Effector memory CD4-positive, alpha-beta T cell (primary cell): Measurements from ENCODE around the gene OXLD1.

Experiments
- DNase-seq, 3 donors: peaks; one replicate each; pipeline ENCODE4 v3.0.0-alpha.2; 2020
- H3K27ac ChIP-seq: 2 replicates; pipeline ENCODE4 v1.7.0; 2013; ENCODE audit warnings: mild to moderate bottlenecking, low read length, moderate library complexity; ENCODE audit not compliant: insufficient read depth, poor library complexity, severe bottlenecking
- H3K27me3 ChIP-seq: replicated peaks from 2 replicates; pipeline ENCODE4 v1.7.0; 2013; ENCODE audit warnings: mild to moderate bottlenecking, low read length; ENCODE audit not compliant: insufficient read depth, control insufficient read depth, poor library complexity, severe bottlenecking
- H3K36me3 ChIP-seq: 2 replicates; pipeline ENCODE4 v1.7.0; 2013; ENCODE audit warnings: mild to moderate bottlenecking, low read length, moderate library complexity; ENCODE audit not compliant: control insufficient read depth, insufficient read depth
- H3K4me1 ChIP-seq: 2 replicates; pipeline ENCODE4 v1.7.0; 2013; ENCODE audit warnings: low read length, mild to moderate bottlenecking; ENCODE audit not compliant: control insufficient read depth, insufficient read depth, poor library complexity, severe bottlenecking
- H3K4me3 ChIP-seq: 2 replicates; pipeline ENCODE4 v1.7.0; 2013; ENCODE audit warnings: low read length, low read depth, mild to moderate bottlenecking; ENCODE audit not compliant: insufficient read depth, poor library complexity, severe bottlenecking
- H3K9me3 ChIP-seq: 2 replicates; pipeline ENCODE4 v1.7.0; 2013; ENCODE audit warnings: mild to moderate bottlenecking, low read length, moderate library complexity; ENCODE audit not compliant: control insufficient read depth

OXLD1 gene

DNA sequence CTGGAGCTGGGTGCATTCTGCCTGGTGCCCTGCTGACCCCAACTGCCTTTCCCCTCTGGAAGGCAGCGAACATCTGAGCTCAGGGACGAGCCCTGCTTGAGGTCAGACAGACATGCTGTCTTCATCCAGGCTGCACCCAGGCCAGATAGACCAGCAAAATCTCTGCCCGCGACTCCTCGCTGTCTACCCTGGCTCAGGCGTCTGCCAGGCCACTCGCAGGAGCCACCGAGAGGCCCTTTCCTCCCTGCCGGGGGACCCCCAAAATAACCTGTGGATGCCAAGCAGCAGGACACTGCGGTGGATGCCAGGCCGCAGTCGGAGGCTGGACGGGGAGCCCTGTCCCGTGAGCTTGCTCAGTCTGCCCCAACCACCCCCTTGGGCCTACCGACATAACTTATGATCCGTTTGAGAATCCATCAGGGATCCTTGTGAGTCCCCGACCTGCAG, 42.4 kb upstream of the OXLD1 start:
- Histone ChIP-seq H3K27ac (no peak overlapping the region), H3K36me3 (peaks cover 23% of the 10 kb centered on the region), H3K4me3 (no peak overlapping the region), H3K9me3 (no peaks in the 10 kb centered on the region), H3K4me1 (peaks cover 24% of the 10 kb centered on the region), H3K27me3 (no peaks in the 10 kb centered on the region)
- DNase-seq = no peak

GRCh38 chr17:81707725-81708646, 41.6 kb upstream of the OXLD1 start:
- peaks cover 23% of the 10 kb centered on the region for H3K4me1 ChIP-seq
- no peak overlapping the region for H3K27ac ChIP-seq
- no peaks in the 10 kb centered on the region for H3K27me3 ChIP-seq
- H3K4me3 ChIP-seq = no peak overlapping the region
- no peak for DNase-seq
- H3K9me3 ChIP-seq = no peaks in the 10 kb centered on the region
- peaks cover 23% of the 10 kb centered on the region for H3K36me3 ChIP-seq

DNA sequence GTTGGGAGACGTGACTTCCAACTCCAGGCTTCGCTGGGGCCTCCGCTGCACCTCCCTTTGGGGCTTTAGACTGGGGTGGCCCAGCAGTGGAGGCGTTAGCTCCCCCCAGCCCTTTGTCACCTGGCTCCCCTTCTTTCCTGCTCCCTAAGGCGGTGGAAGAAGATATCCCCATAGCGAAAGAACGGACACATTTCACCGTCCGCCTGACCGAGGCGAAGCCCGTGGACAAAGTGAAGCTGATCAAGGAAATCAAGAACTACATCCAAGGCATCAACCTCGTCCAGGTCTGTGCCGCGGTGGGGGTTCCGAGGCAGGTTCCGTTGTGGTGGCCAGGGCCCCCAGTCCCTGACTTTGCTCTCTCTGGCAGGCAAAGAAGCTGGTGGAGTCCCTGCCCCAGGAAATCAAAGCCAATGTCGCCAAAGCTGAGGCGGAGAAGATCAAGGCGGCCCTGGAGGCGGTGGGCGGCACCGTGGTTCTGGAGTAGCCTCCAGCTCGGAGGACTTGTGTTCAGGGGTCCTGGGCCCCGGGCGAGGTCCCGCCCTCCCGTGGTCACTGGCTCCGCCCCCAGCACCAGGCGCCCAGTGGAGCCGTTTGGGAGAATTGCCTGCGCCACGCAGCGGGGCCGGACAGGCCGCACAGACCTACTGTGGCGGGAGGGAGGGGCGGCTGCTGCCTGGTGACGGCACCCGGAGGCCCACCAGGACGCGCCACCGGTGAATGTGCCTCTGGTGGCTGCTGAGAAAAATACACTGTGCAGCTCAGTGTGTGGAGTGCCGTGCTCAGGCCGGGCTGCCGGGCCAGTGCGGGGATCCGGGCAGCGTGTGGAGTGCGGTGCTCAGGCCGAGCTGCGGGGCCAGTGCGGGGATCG, 40.6 kb upstream of the OXLD1 start:
- Histone ChIP-seq H3K4me3 (no peak overlapping the region), H3K4me1 (peaks cover 27% of the 10 kb centered on the region)
- DNase-seq = no peak

GRCh38 chr17:81706232-81706611, 39.8 kb upstream of the OXLD1 start:
- DNase-seq = no peak
- H3K9me3 ChIP-seq = no peaks in the 10 kb centered on the region
- no peak overlapping the region for H3K4me3 ChIP-seq
- H3K27me3 ChIP-seq = no peaks in the 10 kb centered on the region
- peaks cover 23% of the 10 kb centered on the region for H3K36me3 ChIP-seq
- no peak overlapping the region for H3K27ac ChIP-seq
- H3K4me1 ChIP-seq = peaks cover 32% of the 10 kb centered on the region

More for the DNA sequence above, 40.6 kb upstream of the OXLD1 start:
- no peaks in the 10 kb centered on the region for H3K9me3 ChIP-seq
- H3K27ac ChIP-seq = no peak overlapping the region
- H3K36me3 ChIP-seq = peaks cover 23% of the 10 kb centered on the region
- H3K27me3 ChIP-seq = no peaks in the 10 kb centered on the region

DNA sequence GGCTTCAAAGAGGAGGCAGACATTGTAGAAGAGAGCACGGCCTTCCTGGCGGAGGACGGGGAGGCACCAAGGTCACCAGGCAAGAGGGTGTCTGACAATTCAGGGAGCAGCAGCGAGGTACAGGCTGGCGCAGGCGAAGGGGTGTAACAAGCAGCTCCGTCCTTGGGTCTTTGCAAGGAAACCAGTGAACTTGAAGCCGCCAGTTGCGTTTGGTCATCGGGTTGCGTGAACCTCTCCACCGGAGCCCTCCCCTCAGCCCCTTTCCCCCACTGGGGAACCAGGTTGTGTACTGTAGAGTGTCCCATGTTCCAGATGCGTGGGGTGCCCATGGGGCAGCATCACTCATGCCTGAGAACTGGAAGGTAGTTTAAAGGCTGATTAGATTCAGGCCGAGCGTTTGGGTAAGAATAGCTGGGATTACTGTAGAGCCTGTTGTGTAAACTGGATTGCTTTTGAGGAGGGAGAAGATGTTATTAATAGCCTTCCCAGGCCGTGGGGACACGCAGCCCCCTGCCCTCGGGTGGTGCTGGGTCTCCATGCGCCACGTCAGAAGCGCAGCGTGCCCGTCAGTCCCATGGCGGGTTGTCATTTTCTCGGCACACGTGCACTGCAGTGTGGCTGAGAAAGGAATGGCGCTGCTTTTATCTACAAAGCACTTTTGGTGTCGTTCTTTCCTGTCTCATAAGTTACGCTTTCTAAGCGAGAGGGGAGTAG, 39.3 kb upstream of the OXLD1 start:
- Histone ChIP-seq H3K9me3 (no peaks in the 10 kb centered on the region), H3K27ac (no peak overlapping the region), H3K36me3 (peaks cover 28% of the 10 kb centered on the region), H3K4me1 (peaks cover 30% of the 10 kb centered on the region), H3K4me3 (no peak overlapping the region), H3K27me3 (no peaks in the 10 kb centered on the region)
- DNase-seq = no peak

DNA sequence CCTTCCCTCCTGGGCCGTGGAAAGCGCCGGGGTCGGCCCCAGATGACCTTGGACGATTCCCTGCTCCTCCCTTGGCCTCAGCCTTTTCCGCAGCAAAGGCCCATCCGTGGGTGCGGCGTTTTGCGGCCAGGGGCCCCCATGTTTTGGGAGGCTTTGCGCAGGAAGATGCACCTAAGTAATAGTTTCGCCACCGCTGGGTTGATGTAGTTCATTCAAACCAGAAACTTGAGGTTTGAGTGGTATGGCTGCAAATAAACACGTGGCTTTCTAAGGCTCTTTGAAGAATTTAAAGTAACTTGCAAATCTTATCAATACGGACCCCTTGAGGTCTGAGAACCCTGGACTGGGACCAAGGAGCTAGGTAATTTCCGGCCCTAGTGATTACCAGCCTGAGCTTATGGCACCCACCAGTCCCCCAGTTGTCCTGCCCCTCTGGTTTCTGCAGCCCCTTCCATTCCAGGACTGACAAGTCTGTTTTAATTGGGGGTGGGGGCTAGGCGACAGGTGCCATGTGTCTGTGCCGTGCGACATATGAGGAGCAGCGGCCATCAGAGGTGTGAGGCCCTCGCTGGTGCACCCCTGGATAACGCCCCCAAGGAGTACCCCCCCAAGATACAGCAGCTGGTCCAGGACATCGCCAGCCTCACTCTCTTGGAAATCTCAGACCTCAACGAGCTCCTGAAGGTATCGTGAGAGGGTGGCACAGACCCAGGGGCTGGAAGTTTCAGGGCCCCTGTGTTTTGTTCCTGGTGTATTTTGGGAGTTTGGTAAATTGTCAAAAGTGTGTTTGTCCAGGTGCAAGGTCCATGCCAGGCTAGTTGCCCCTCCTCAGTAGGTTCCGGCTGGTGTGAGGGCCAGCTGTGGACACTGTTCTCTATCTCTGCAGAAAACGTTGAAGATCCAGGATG, 37.6 kb upstream of the OXLD1 start:
- peaks cover 30% of the 10 kb centered on the region for H3K36me3 ChIP-seq
- H3K4me1 ChIP-seq = peaks cover 27% of the 10 kb centered on the region
- no peaks in the 10 kb centered on the region for H3K27me3 ChIP-seq
- DNase-seq = no peak
- H3K27ac ChIP-seq = peak overlapping the region; percentile 89
- no peaks in the 10 kb centered on the region for H3K9me3 ChIP-seq
- peak overlapping the region; percentile 85 for H3K4me3 ChIP-seq

- Histone ChIP-seq H3K36me3 (peaks cover 35% of the 10 kb centered on the region), H3K4me3 (peak within 1 kb of the TSS; percentile 85), H3K9me3 (no peaks in the 10 kb centered on the region), H3K4me1 (peaks cover 27% of the 10 kb centered on the region), H3K27ac (peak within 1 kb of the TSS; percentile 89), H3K27me3 (no peaks in the 10 kb centered on the region)
- peak; percentile 78 to 84 (median 79) for DNase-seq
These were observed 36.7 kb upstream of the OXLD1 start, which contains the start of gene MRPL12 for GRCh38 chr17:81702934-81703746. Gene MRPL12 (plus strand): TSS chr17:81703367. CDS start chr17:81703502, 135 bp downstream.

DNA sequence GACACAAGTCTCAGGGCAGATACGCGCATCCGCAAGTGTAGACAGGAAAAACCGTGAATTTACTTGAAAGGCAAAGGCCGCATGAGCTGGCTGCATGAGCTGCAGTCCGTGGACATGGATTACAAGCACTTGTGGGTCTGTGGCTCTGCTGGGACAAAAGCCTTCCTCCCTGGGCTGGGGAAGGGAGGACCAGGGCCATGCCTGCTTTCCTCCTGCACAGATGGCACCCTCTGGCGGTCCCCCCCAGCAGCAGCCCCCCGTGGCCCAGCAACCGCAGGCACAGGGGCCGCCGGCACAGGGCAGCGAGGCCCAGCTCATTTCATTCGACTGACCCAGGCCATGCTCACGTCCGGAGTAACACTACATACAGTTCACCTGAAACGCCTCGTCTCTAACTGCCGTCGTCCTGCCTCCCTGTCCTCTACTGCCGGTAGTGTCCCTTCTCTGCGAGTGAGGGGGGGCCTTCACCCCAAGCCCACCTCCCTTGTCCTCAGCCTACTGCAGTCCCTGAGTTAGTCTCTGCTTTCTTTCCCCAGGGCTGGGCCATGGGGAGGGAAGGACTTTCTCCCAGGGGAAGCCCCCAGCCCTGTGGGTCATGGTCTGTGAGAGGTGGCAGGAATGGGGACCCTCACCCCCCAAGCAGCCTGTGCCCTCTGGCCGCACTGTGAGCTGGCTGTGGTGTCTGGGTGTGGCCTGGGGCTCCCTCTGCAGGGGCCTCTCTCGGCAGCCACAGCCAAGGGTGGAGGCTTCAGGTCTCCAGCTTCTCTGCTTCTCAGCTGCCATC, 35.1 kb upstream of the OXLD1 start:
- peaks cover 27% of the 10 kb centered on the region for H3K4me1 ChIP-seq
- DNase-seq = no peak
- no peak overlapping the region for H3K4me3 ChIP-seq
- peak overlapping the region; percentile 46 for H3K27ac ChIP-seq
- H3K36me3 ChIP-seq = peaks cover 40% of the 10 kb centered on the region
- no peaks in the 10 kb centered on the region for H3K9me3 ChIP-seq
- H3K27me3 ChIP-seq = no peaks in the 10 kb centered on the region
